ENCODE measurements around the gene RBAK. TPM values are rescaled to one million over a fixed set of nuclear protein-coding genes. Genes with fewer than 3 reads are reported as not detected.
A peak's percentile ranks its signal among the peaks of the same experiment; 100 is the strongest.
"Not testable (repeated sequence)": the region's sequence is repeated elsewhere in the genome, so short reads cannot be mapped to it uniquely, and the experiment has no call there.

The RBAK gene
- total RNA-seq, 1 donor from 2014 or later = 9.3 TPM

DNA sequence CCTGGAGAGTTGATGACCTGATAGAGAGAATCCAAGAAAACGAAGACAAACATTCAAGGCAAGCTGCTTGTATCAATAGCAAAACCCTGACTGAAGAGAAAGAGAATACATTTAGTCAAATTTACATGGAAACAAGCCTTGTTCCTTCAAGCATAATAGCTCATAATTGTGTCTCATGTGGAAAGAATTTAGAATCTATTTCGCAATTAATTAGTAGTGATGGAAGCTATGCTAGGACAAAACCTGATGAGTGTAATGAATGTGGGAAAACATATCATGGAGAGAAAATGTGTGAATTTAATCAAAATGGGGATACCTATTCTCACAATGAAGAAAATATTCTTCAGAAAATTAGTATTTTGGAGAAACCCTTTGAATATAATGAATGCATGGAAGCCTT is 18.0 kb downstream of the RBAK start:
- TF ChIP-seq, protein P1, sequence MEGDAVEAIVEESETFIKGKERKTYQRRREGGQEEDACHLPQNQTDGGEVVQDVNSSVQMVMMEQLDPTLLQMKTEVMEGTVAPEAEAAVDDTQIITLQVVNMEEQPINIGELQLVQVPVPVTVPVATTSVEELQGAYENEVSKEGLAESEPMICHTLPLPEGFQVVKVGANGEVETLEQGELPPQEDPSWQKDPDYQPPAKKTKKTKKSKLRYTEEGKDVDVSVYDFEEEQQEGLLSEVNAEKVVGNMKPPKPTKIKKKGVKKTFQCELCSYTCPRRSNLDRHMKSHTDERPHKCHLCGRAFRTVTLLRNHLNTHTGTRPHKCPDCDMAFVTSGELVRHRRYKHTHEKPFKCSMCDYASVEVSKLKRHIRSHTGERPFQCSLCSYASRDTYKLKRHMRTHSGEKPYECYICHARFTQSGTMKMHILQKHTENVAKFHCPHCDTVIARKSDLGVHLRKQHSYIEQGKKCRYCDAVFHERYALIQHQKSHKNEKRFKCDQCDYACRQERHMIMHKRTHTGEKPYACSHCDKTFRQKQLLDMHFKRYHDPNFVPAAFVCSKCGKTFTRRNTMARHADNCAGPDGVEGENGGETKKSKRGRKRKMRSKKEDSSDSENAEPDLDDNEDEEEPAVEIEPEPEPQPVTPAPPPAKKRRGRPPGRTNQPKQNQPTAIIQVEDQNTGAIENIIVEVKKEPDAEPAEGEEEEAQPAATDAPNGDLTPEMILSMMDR (IDR thresholded peaks at IDR 0.05) = no peak
- TF ChIP-seq POLR2AphosphoS5 (IDR thresholded peaks at IDR 0.05; ENCODE audit: insufficient read depth in 1 of 2, low read depth in 1 of 2) (no peak), POLR2A (IDR thresholded peaks at IDR 0.05) (no peak)
- Histone ChIP-seq H3K27ac (no peak overlapping the region), H3K9me3 (peaks cover 77% of the 10 kb centered on the region), H3K4me3 (no peak overlapping the region), H3K4me1 (no peaks in the 10 kb centered on the region), H3K36me3 (peaks cover 24 to 79% of the 10 kb centered on the region in 2 donors), H3K27me3 (no peaks in the 10 kb centered on the region)
- intact Hi-C loops (cut with DNase I) = no loop called here
- no peak for DNase-seq (ENCODE audit: extremely low spot score in 2 of 2)

DNA sequence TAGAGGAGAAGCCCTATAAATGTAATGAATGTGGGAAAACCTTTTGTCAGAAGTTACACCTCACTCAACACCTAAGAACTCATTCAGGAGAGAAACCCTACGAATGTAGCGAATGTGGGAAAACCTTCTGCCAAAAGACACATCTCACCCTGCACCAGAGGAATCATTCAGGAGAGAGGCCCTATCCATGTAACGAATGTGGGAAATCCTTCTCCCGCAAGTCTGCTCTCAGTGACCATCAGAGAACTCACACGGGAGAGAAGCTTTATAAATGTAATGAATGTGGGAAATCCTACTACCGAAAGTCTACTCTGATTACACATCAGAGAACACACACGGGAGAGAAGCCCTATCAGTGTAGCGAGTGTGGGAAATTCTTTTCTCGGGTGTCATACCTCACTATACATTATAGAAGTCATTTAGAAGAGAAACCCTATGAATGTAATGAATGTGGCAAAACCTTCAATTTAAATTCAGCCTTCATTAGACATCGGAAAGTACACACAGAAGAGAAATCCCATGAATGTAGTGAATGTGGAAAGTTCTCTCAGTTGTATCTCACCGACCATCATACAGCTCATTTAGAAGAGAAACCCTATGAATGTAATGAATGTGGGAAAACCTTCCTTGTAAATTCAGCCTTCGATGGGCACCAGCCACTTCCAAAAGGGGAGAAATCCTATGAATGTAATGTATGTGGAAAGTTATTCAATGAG is 18.9 kb downstream of the RBAK start:
- Histone ChIP-seq H3K4me1 (no peaks in the 10 kb centered on the region), H3K4me3 (no peak overlapping the region), H3K9me3 (peaks cover 82% of the 10 kb centered on the region), H3K27me3 (no peaks in the 10 kb centered on the region), H3K36me3 (peaks cover 19 to 71% of the 10 kb centered on the region in 2 donors), H3K27ac (no peak overlapping the region)
- no peak for DNase-seq (ENCODE audit: extremely low spot score in 2 of 2)
- no peak for TF ChIP-seq POLR2AphosphoS5 (IDR thresholded peaks at IDR 0.05; ENCODE audit: insufficient read depth in 1 of 2, low read depth in 1 of 2)
- intact Hi-C loops (cut with DNase I) = no loop called here

DNA sequence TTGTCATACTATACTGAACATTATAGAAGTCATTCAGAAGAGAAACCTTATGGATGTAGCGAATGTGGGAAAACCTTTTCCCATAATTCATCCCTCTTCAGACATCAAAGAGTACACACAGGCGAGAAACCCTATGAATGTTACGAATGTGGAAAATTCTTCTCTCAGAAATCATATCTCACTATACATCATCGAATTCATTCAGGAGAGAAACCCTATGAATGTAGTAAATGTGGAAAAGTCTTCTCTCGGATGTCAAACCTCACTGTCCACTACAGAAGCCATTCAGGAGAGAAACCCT is 19.4 kb downstream of the RBAK start:
- Histone ChIP-seq H3K27ac (no peak overlapping the region), H3K4me1 (no peaks in the 10 kb centered on the region), H3K27me3 (no peaks in the 10 kb centered on the region), H3K36me3 (peaks cover 15 to 66% of the 10 kb centered on the region in 2 donors), H3K9me3 (peaks cover 84% of the 10 kb centered on the region), H3K4me3 (no peak overlapping the region)
- DNase-seq (ENCODE audit: extremely low spot score in 2 of 2) = no peak
- intact Hi-C loops (cut with DNase I) = no loop called here
- TF ChIP-seq POLR2AphosphoS5 (IDR thresholded peaks at IDR 0.05; ENCODE audit: insufficient read depth in 1 of 2, low read depth in 1 of 2) (no peak), POLR2A (IDR thresholded peaks at IDR 0.05) (no peak)
- TF ChIP-seq, protein P1 (IDR thresholded peaks at IDR 0.05) = no peak

DNA sequence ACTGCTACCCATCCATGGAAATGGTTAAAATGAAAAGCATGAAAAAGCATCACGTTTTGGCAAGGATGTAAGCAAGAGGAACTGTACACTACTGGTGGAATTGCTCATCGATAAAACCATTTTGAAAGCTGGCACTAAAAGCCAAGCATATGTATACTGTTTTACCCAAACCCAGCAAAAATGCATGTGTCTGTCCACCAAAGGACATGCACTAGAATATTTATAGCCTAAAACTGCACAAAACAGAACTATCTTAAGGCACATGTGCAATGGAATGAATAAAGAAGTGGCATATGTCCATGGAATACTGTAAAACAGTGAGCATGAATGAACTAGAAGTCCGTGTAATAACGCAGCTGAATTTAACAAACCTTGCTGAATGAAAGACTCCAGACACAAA is 22.9 kb downstream of the RBAK start:
- no peak overlapping the region for H3K27ac ChIP-seq
- peaks cover 4 to 31% of the 10 kb centered on the region in 2 donors for H3K36me3 ChIP-seq
- H3K27me3 ChIP-seq = no peaks in the 10 kb centered on the region
- H3K9me3 ChIP-seq = peaks cover 58% of the 10 kb centered on the region
- TF ChIP-seq POLR2AphosphoS5 (IDR thresholded peaks at IDR 0.05; ENCODE audit: insufficient read depth in 1 of 2, low read depth in 1 of 2) (no peak), POLR2A (IDR thresholded peaks at IDR 0.05) (no peak)
- TF ChIP-seq, protein P1 (IDR thresholded peaks at IDR 0.05) = no peak
- intact Hi-C loops (cut with DNase I) = no loop called here
- no peak for DNase-seq (ENCODE audit: extremely low spot score in 2 of 2)
- H3K4me3 ChIP-seq = no peak overlapping the region
- no peaks in the 10 kb centered on the region for H3K4me1 ChIP-seq

DNA sequence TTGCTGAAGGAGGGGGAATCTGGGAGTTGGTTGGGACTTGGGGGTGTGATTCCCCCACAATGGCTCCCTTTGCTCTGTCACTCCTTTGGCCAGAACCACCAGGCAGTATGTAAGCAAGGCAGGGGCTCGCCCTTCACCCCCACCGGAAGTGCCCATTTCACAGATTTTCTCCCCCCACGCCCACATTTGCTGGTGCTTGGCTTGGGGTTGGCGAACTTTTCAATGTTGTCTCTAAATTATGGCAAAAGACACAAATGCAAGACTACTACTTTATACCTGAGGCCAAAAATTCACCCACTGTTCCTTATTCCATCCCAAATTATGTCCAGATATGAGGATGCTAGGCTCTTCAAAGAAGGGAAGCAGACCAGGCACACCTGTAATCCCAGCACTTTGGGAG is 24.5 kb downstream of the RBAK start:
- TF ChIP-seq POLR2A (IDR thresholded peaks at IDR 0.05) = no peak
- TF ChIP-seq, protein P1 (IDR thresholded peaks at IDR 0.05) = no peak
- no peak for TF ChIP-seq POLR2AphosphoS5 (IDR thresholded peaks at IDR 0.05; ENCODE audit: insufficient read depth in 1 of 2, low read depth in 1 of 2)

DNA sequence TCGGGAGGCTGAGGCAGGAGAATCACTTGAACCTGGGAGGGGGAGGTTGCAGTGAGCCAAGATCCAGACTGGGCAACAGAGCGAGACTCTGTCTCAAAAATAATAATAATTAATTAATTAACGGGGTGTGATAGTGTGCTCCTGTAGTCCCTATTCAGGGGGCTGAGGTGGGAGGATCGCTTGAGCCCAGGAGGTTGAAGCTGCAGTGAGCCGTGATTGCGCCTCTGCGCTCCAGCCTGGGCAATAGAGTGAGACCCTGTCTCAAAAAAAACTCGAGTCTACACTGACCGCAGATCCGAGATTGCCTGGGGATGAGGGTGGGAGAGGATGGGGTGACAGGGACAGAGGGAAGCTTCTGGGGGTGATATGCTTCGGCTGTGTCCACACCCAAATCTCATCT is 29.5 kb downstream of the RBAK start:
- intact Hi-C loops (cut with DNase I); H3K9me3 ChIP-seq; H3K27me3 ChIP-seq; DNase-seq (ENCODE audit: extremely low spot score in 2 of 2); H3K4me3 ChIP-seq; H3K36me3 ChIP-seq; H3K4me1 ChIP-seq; H3K27ac ChIP-seq: not testable (repeated sequence)

More for the DNA sequence above, 24.5 kb downstream of the RBAK start:
- peaks cover 41% of the 10 kb centered on the region for H3K9me3 ChIP-seq
- H3K36me3 ChIP-seq = peaks cover 0 to 14% of the 10 kb centered on the region in 2 donors
- H3K27ac ChIP-seq = no peak overlapping the region
- no peaks in the 10 kb centered on the region for H3K27me3 ChIP-seq
- H3K4me1 ChIP-seq = no peaks in the 10 kb centered on the region
- intact Hi-C loops (cut with DNase I) = no loop called here
- no peak overlapping the region for H3K4me3 ChIP-seq
- DNase-seq (ENCODE audit: extremely low spot score in 2 of 2) = peak in 1 of 2 donors; percentile 18

Measured in vagina (tissue), 2 donors.